WERI-Rb-1 (cell line): ENCODE measurements around the gene ARFIP2.

Source experiments
- DNase-seq: peaks from one replicate; pipeline ENCODE4 v3.0.0-alpha.2; 2020
- H3K27ac ChIP-seq: fragments of 250-450 bp; sonication (Bioruptor Pico); 2 replicates; pipeline ENCODE4 v1.5.1; 2020; ENCODE audit warnings: mild to moderate bottlenecking, moderate library complexity
- H3K27me3 ChIP-seq: fragments of 250-450 bp; sonication (Bioruptor Pico); 2 replicates; pipeline ENCODE4 v1.5.1; 2021; ENCODE audit warnings: mild to moderate bottlenecking, low read depth, moderate library complexity; ENCODE audit not compliant: insufficient read depth, severe bottlenecking
- H3K36me3 ChIP-seq: fragments of 250-450 bp; sonication (Bioruptor Pico); 2 replicates; pipeline ENCODE4 v1.5.1; 2020; ENCODE audit warnings: mild to moderate bottlenecking, moderate library complexity
- H3K4me3 ChIP-seq: 2 replicates; pipeline ENCODE4 v1.5.1; 2011; ENCODE audit warnings: low read depth, mild to moderate bottlenecking, control low read depth, low read length
- H3K9me3 ChIP-seq: fragments of 250-450 bp; sonication (Bioruptor Pico); 2 replicates; pipeline ENCODE4 v1.5.1; 2021; ENCODE audit warnings: mild to moderate bottlenecking, moderate library complexity; ENCODE audit not compliant: severe bottlenecking
- TF ChIP-seq, protein P1 (sequence below): IDR thresholded peaks from 2 replicates; pipeline ENCODE4 v1.5.1; 2011; ENCODE audit warnings: low read depth, mild to moderate bottlenecking, control low read depth, inconsistent platforms, low read length

Gene ARFIP2

DNA sequence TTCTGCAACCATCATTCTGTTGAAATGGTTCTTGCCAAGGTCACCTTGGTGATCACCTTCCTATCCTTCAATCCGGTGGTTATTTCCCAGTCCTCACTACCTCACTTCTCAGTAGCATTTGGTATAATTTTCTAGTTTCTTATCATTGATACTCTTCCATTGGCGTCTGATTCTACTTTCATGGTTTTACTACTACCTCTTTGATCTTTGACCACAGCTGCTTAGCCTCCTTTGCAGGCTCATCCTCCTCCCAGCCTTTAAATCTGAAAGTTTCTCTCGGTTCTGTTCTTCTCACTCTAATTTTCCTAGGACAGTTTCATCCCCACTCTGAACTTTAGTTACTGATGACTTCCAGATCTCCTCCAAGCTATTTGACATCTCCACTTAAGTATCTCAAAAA, 5.1 kb upstream of the ARFIP2 start:
- no peak for DNase-seq
- Histone ChIP-seq H3K9me3 (no peaks in the 10 kb centered on the region), H3K27ac (no peak overlapping the region), H3K27me3 (no peaks in the 10 kb centered on the region), H3K4me3 (no peak overlapping the region), H3K36me3 (peaks cover 34% of the 10 kb centered on the region)
- TF ChIP-seq, protein P1, sequence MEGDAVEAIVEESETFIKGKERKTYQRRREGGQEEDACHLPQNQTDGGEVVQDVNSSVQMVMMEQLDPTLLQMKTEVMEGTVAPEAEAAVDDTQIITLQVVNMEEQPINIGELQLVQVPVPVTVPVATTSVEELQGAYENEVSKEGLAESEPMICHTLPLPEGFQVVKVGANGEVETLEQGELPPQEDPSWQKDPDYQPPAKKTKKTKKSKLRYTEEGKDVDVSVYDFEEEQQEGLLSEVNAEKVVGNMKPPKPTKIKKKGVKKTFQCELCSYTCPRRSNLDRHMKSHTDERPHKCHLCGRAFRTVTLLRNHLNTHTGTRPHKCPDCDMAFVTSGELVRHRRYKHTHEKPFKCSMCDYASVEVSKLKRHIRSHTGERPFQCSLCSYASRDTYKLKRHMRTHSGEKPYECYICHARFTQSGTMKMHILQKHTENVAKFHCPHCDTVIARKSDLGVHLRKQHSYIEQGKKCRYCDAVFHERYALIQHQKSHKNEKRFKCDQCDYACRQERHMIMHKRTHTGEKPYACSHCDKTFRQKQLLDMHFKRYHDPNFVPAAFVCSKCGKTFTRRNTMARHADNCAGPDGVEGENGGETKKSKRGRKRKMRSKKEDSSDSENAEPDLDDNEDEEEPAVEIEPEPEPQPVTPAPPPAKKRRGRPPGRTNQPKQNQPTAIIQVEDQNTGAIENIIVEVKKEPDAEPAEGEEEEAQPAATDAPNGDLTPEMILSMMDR = no peak

DNA sequence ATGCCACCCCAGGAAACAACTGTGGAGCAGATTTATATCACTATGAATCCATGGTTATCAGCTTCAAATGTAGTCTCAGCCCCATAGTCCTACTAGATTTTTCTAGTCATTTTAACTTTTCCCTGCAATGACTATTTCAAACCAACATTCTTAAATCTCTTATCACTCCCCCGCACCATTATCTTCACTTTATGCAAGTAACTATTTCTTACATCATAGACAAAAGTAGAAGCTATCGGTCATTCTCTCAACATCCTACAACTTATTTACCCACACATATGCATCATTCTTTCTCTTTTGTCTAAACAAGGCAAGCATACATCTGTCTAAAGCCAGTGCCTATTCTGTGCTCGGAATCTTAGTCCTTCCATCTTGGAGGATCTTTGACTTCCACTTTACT, 4.5 kb upstream of the ARFIP2 start:
- H3K36me3 ChIP-seq = peaks cover 34% of the 10 kb centered on the region
- H3K9me3 ChIP-seq = no peaks in the 10 kb centered on the region
- H3K27me3 ChIP-seq = no peaks in the 10 kb centered on the region
- TF ChIP-seq, protein P1 = no peak
- H3K4me3 ChIP-seq = no peak overlapping the region
- no peak overlapping the region for H3K27ac ChIP-seq
- DNase-seq = no peak

DNA sequence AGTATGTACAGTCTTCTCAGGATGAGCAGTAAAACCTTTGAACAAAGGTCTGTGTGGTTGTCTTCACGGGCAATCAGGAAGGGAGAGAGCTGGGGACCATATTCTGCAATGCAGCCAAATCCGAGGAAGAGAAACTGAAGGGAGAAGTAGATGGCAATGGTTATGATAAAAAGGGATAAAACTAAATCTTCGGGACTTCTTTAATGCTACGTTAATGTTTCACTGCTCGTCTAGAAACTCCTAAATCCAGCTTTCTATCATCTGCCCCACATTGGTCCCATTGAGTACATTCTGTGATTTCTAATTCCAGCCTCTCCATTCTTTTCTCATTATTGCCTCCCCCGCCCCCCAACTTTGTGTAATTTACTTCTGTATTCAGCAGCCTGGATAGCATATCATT, 1.9 kb upstream of the ARFIP2 start:
- H3K27me3 ChIP-seq = no peaks in the 10 kb centered on the region
- H3K9me3 ChIP-seq = no peaks in the 10 kb centered on the region
- no peak overlapping the region for H3K4me3 ChIP-seq
- TF ChIP-seq, protein P1 = no peak
- peaks cover 49% of the 10 kb centered on the region for H3K36me3 ChIP-seq
- H3K27ac ChIP-seq = no peak overlapping the region
- DNase-seq = no peak

DNA sequence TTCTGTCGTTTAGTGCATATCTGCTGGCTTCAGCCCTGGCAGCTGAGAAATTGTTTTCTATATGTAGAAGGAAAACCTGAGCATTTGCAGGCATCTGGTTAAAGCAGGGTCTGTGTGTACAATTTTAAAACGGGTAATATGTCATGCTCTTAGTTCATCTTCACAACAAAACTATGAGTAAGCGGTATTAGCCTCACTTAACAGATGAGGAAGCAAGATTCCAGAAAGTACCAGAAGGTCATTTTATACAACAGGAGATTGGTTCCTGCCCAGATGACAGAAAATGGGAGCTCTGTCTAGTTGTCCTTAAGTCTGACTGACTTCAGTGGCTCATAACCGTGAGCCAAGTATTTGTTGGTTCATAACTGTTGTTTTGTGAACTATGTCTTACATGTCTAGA, 1.3 kb upstream of the ARFIP2 start:
- TF ChIP-seq, protein P1 = no peak
- Histone ChIP-seq H3K9me3 (no peaks in the 10 kb centered on the region), H3K36me3 (peaks cover 52% of the 10 kb centered on the region), H3K27ac (no peak overlapping the region), H3K27me3 (no peaks in the 10 kb centered on the region), H3K4me3 (peak overlapping the region; percentile 88)
- no peak for DNase-seq

DNA sequence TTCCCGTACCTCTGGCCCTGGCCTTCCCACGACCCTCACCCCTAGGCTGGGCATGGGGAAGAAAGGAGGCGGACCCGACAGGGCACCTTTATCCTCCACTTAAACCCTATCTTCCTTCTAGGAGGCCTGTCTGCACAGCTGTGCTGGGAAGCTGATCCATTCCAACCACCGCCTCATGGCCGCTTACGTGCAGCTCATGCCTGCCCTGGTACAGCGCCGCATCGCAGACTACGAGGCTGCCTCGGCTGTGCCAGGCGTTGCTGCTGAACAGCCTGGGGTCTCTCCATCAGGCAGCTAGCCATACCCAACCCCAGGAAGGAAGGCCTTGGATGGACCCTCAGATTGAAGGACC, 769 bp upstream of the ARFIP2 start:
- TF ChIP-seq, protein P1 = no peak
- peak overlapping the region; percentile 70 for H3K27ac ChIP-seq
- no peaks in the 10 kb centered on the region for H3K9me3 ChIP-seq
- DNase-seq = no peak
- H3K4me3 ChIP-seq = peak overlapping the region; percentile 88
- H3K27me3 ChIP-seq = no peaks in the 10 kb centered on the region
- peaks cover 54% of the 10 kb centered on the region for H3K36me3 ChIP-seq

DNA sequence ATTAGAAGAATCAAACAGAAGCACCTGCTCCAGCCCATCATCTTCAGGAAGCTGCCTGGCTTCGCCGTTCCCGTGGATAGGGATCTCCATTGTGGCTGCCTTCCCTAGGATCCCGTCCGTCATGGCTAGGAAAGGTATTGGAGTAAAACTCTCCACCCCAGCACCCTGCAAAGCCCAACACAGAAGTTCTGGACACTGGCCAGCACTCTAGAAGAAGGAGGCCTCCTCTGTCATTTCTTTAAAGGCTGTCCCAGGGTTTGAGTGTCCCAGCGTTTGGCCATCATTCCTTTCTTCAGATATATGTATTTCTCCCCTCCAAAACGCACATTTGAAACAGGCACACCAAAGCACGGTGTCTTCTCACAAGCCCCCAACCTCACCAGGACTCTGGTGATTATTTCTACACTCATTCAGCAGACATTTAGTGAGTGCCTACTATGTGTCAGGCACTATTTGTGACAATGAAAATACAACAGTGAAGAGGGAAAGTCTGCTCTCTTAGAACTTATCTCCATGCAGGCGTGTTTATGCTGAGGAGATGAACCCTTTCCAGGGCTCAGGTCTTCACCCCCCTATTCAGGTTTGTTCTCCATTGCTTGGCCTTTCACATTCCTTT, 724 bp downstream of the ARFIP2 start:
- Histone ChIP-seq H3K4me3 (peak overlapping the region; percentile 88), H3K36me3 (peaks cover 48% of the 10 kb centered on the region), H3K9me3 (no peaks in the 10 kb centered on the region), H3K27ac (peak overlapping the region; percentile 76), H3K27me3 (no peaks in the 10 kb centered on the region)
- no peak for DNase-seq
- TF ChIP-seq, protein P1 = no peak
